ENCODE measurements around the gene APLP1.
A peak's percentile ranks its signal among the peaks of the same experiment; 100 is the strongest.
"Not testable (repeated sequence)": the region's sequence is repeated elsewhere in the genome, so short reads cannot be mapped to it uniquely, and the experiment has no call there.

Gene APLP1

DNA sequence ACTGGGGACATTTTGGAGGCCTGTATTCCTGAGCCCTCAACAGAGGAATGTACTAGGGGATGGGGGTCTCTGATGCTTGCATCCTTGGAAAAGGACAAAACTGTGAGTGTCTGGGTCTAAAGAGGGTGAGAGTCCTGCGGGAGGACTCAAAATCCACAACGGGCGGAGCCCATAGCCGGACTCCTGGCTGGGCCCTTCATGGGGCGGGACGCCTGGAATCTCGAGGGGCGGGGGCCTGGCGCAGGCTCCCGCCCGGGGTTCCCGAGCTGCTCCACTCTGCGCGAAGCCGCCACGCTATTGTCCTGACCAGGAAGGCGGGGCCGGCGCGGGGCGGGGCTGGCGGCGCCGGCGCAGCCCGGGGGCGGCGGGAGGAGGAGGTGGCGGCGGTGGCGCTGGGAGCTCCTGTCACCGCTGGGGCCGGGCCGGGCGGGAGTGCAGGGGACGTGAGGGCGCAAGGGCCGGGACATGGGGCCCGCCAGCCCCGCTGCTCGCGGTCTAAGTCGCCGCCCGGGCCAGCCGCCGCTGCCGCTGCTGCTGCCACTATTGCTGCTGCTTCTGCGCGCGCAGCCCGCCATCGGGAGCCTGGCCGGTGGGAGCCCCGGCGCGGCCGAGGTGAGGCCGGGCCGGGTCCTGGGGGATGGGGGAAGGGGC is at the start of gene APLP1:
APLP1 (plus strand) TSS at position 403 of the 651 bp plus-strand sequence; CDS start at position 466, 63 bp downstream.
- DNase-seq (peak; percentile 82), ATAC-seq (peak; percentile 71)

DNA sequence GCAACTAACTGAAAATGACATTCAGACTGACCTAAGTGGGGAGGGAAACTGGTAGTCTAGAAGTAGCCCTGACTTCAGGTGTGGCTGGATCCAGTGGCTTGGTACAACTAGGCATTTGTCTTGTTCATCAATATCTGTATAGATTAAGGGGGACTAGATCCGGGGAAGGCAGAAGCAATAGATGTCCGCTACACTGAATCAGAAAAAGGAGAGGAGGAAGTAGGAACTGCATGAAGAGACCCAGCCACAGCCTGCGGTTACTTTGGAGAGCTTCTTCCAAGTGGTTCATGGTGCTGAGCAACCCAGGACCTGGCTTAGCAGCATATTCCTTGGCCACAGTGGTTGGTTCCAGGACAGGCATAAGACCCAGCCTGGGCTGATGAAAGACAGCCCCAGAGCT is 45.8 kb upstream of the APLP1 start:
- no peak for DNase-seq

DNA sequence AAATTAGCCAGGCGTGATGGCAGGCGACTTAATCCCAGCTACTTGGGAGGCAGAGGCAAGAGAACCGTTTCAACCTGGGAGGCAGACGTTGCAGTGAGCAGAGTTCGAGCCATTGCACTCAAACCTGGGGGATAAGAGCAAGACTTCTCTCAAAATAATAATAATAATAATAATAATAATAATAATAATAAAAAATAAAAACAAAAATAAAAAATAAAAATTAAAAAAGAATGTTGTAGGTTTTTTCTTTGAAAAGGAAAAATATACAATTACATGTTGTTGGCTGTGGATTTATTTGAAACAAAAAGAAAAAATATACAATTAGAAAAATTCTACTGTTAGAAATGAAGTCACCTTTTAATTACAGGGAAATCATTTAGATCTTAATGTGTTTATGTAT is 44.2 kb upstream of the APLP1 start:
- no peak for ATAC-seq
- no peak for DNase-seq

More for the DNA sequence above, 45.8 kb upstream of the APLP1 start:
- ATAC-seq: no peak

DNA sequence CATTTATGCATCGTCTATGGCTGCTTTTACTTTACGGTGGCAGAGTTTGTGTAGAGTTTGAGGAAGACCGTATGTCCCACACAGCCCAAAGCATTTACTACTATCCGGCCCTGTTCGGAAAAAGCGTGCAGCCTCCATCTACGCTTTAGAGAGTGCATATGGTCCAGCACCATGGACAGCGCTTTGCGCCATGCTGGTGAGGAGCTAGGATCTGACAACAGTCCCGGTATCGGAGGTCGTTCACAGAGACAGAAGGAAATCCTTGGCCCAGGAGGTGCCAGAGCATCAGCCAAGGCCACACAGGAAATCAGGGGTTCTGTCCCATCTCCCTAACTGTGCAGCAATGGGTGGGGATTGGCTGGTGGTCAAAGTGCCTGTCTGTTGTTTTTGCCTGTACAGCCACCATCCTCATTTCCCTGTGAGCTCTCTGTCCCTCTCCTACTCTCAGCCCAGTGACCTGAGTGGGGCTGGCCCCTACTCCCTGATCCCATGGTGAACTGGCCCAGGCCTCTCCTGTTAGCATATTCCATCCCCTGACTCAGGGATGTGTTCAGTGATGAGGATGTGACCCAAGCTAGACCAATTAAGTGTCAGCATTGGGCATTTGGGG is 39.6 kb upstream of the APLP1 start:
- no peak for ATAC-seq
- peak; percentile 64 for DNase-seq

DNA sequence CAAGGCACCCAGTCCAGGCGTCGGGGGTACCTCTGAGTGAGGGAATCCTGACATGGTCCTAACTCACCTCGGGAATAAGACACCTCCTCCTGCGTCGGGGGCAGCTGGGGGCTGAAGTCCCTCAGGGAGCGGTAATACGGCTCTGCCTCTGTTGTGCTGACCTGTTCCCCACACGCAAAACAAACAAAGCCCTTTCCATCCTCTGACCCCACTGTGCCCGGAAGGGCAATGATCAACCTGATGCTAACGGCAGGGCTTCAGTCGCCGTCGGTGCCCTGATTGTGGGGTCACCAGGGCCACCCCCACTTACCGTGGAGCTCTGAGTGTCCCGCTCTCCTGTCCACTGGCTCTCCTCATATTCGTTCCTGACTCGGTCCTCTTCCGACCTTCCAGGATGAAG is 37.4 kb upstream of the APLP1 start:
- DNase-seq (no peak), ATAC-seq (no peak)

DNA sequence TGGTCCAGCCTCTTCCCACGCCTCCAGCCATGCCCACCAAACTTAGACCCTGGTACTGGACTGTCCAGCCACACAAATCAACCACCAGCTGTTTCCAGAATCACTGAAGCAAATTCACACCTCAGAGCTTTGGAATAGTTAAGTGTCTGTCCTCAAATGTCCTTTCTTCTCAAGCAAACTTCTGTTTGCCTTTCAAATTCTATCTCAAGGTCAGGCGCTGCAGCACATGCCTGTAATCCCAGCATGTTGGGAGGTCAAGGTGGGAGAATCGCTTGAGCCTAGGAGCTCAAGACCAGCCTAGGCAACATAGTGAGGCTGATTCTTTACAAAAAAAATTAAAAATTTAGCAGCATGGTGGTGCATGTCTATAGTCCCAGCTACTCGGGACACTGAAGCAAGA is 36.3 kb upstream of the APLP1 start:
- DNase-seq (no peak), ATAC-seq (no peak)

DNA sequence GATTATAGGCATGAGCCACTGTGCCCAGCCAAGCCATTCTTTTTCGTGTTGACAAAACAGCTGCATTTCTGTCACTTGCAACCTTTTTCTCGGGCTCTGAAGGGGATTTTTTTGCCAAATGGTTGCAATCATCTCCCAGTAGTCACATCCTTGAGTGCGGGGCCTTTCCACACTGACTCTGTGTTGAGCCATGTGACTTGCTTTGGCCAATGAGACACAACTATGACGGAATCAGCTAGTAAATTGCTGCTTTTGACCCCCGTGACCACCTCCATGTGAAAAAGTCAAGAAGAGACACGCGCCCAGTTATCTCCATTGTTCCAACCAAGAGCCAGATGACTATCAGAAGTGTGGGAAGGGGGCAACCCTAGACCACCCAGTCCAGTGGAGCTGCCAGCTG is 34.4 kb upstream of the APLP1 start:
- ATAC-seq: no peak
- DNase-seq: no peak

DNA sequence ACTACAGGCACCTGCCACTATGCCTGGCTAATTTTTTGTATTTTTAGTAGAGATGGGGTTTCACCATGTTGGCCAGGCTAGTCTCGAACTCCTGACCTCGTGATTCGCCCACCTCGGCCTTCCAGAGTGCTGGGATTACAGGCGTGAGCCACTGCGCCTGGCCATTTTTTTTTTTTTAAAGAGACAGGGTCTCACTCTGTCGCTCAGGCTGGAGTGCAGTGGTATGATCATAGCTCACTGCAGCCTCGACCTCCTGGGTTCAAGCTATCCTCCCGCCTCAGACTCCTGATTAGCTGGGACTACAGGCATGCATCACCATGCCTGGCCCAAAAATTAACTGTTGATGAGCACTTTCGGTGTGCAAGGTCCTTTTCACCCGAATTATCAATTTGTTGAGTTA is 32.3 kb upstream of the APLP1 start:
- ATAC-seq, DNase-seq: not testable (repeated sequence)

DNA sequence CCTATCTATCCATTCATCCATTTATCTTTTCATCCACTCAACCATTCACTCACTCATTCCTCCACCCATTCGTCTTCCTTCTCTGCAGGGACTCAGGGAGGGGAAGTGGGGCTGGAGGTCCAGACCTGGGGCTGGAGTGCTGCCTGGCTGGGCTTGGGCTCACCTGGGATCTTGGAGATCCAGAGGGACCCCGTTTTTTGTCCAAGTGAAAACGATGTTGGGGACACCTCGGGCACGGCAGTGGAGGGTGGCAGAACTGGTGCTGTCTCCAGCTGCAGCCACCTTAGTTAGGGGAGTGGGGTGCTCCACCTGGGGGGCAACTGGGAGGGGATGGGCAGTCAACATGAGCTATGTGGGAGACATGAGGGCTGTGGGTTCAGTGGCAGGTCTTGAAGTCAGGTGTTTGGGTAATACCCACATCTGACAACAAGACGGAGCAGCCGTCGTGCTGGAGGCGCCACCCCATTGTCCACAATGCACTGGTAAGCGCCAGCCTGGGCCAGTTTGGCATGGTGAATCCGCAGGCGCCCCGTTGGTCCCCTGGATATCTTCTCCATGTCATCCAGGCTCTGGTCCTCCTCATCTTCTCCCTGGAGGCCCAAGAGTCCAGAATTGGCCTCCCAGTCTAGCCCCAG is 26.3 kb upstream of the APLP1 start:
- ATAC-seq (no peak), DNase-seq (no peak)

DNA sequence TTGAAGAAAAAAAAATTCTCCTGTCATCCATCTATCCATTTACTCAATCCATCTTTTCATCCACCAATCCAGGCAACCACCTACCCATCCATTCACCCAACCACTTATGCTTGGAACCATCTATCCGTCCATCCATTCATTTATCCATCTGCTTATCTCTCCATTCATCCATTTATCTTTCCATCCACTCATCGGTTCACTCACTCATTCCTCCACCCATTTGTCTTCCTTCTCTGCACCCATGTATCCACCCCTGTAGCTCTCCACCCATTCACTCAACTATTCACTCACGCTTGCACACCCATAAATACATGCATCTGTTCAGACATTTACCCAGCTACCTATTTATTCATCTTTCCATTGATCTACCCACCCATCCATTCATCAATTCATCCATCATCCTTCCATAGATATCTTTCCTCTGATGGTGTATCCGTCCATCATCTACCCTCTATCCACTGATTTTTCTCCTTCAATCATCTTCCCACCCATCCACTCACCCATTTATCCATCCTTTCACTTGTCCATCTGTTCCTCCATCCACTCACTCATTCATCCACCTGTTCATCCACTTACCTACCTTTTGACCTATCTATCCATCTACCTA is 25.6 kb upstream of the APLP1 start:
- DNase-seq (no peak), ATAC-seq (no peak)

DNA sequence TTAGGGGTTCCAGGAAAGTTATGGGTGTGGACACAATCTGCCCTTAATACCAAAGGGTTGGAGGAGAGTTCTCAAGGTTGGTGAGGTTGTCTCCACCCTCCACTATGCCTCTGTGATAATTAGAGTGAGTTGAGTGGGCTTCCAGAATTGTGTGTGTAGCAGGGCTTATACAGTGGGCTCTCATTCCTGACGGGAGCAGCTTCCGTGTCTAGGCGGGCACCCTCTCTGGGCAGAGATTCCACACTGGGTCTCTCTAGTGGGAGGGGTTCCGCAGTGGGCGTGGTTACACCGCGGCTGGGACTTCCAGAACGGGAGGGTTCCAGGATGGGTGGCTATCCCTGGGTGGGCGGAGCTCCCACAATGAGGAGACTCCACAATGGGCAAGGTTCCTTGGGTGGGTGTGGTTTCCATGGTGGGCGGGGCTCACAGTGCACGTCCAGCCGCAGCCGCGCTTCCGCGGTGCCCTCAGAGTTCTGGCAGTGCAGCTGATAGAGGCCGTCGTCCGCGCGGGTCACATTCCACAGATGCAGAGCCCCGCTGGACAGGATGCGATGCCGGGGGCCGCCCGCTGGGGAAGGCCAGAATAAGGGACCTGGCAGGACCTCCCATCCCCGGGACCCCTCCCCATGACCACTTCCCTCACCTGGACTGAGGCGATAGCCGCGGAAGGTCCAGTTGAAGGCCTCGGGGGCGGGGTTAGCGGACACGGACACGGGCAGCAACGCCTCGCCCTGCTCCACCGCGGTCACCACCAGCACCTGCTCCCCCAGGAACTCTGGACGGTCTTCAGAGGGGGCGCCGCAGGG is 24.5 kb upstream of the APLP1 start:
- DNase-seq (no peak), ATAC-seq (no peak)

DNA sequence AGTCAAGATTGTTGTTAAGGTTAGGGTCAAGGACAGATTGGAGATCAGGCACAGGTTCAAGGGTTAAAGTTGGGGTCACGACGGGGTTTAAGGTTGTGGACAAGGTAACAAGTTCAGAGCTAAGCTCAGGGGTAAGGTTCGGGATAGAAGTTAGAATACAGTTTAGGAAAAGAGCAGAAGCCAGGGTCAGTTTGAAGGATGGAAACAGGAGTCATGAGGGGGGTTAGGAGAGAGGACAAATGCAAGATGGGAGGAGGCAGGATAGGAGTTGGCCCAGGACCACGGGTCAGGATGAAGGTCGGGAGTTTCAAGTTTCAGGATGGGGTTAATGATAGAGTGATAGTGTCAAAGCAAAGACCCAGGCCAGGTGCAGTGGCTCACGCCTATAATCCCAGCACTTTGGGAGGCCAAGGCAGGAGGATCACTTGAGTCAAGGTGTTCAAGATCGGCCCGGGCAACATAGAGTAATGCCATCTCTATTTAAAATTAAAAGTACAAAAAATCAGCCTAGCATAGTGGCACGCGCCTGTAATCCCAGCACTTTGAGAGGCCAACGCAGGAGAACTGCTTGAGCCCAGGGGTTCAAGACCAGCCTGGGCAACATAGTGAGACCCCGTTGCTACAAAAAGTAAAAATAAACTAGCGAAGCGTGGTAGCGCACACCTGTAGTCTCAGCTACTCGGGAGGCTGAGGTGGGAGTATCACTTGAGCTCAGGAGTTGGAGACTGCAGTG is 23.7 kb upstream of the APLP1 start:
- ATAC-seq: no peak
- no peak for DNase-seq

DNA sequence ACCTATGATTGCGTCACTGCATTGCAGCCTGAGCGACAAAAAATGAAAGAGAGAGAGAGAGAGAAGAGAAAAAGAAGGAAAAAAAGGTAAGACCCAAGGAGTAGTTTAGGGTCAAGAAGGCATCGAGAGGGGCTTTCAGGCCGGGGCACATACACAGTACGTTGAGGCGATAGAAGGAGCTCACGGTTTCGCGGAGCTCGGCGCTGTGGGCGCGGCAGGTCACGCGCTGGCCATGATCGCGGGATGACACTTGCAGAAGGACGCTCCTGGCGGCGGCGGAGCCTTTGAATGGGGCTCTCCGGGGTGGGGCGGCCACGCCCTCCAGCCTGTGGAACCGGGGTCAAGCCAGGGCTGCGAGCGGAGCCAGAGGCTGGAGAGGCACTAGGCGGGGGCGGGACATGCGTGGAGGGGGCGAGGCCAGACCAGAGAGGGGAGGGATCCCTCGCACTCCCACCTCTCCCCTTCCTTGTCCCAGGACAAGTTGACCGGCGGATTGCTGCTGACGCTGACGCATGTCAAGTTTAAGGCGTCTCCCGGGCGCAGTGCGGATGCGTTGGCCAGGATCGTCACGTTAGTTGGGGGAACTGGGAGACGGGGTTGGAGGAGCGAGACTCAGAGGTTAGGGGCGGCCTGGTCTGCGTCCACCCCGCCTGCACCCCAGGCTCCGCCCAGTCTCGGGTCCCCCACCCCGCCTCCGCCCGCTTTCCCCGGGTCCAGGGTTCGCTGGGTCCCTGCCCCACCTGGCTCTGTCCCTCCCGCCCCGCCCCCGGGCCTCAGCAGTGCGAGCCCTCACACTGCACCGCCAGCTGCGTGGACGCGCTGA is 22.9 kb upstream of the APLP1 start:
- peak; percentile 20 for ATAC-seq
- peak; percentile 20 for DNase-seq

DNA sequence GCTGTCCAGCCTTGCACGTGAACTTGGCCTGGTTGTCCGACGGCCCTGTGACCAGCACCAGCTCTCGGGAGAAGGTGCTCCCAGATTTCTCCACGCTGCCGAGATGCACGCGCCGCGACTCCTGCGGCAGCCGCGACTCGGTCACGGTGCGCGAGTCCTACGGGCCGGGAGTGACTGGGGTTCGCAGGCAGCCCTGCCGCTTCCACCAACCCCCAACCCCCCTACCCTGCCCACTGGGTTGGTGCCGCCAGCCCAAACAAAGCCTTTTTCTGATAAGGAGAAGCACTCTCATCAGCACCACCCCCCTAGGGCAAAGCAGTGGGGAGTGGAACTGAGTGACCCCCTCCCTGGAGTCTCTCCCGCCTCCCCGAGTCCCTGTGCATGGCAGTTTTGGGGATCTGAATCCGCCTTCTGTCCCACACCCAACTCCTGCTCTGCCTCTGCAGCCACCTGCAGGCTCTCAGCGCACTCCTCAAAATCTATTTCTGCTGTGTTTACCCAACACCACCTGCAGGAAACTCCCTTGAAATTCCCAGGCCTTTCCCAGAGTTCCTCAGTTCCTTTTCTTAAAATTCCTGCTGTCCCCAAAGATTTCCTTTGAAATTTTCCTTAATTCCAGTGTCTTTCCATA is 22.2 kb upstream of the APLP1 start:
- ATAC-seq (no peak), DNase-seq (no peak)

DNA sequence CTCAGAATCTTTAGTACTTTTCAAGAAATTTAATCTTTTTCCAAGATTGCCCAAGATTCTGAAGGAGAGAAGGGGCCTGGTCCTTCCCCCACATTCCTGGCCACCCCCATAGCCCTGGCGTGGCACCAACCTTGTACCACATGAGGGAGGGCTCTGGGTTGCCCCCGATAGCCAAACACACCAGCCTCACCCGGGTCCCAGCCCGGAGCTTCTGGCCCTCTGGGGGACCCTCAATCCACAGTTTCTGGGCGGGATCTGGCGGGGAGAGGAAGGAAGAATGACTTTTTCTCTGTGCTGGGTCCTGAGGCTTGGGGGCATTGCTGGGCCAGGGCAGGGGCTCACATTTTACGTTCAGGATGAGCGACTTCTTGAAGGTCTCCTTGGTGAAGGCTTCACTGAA is 20.5 kb upstream of the APLP1 start:
- ATAC-seq (no peak), DNase-seq (no peak)

DNA sequence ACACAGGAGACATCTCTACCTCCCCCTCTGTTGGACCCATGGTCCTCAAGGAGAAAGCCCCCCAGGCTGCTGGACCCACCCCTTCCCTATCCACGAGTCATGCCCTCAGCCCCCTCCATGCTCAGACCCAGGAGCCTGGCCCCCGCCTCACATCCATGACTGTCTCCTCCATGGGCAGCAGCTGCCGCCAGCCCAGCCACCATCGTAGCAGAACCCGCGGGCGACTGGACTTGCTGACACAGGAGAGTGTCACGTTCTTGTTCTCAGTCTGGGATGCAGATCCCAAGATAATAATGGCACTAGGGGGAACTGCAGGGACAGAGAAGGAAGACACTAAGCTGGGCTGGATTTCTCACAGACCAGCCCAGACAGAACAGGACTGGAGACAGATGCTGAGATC is 19.9 kb upstream of the APLP1 start:
- DNase-seq (no peak), ATAC-seq (no peak)

DNA sequence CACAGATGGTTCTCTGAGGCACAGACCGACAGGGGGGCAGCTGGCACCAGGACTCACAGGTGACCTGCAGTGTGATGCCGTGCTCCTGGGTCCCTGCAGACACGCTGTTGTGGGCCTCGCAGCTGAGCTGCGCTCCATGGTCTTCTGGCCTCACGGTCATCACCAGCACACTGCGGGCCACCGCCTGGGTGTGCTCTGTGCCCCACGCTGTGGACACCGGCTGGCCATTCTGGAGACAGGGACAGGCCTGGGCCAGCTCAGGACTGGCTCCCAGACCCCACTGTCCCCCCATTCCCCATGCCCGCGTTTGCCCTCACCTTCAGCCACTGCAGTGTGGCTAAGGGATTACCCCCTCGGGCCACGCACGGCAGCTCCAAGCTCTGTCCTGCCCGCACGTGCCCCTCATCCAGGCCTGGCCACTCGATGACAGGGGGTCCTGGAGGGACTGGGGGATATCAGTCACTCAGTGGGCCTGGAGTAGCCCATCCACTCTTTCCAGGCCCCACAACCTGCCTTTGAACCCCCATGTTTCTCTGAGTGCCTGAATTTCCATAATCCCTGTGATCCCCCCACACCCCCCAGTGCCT is 19.4 kb upstream of the APLP1 start:
- no peak for ATAC-seq

DNA sequence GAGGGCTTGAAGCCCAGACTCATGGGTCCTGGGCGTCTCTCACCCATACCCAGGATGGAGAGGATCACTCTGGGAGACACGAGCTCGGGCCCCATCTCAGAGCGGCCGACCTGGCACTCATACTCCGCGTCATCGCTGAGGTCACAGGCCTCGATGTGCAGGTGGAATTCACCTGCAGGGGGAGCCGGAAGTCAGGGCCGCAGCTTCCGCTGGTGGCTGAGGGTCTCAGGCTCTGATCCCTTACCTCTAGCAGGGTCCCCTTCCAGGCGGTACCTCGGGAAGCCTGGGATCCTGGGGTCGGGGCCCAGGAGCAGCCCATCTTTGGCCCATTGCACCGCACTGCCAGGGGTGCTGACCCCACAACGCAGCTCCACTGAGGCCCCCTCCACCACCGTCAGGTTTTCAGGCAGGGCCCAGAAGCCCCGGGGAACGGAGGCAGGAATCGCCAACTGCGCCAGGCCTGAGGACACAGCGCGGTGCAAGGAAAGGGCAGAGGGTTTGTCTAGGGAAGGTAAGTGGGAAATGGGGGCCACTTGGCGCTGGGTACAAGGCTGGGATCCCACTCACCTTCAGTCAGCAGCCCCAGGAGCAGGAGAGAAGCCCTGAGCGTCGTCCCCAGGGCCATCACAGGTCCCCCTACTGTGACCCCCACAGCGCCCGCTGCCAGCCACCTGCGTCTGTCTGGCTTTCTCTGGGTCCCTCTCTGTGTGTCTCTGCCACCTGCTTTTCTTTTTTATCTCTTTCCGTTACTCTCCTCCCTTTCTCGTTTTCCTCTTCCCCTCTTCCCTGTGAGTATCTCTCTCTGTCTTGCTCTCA is 17.0 kb upstream of the APLP1 start:
- DNase-seq (peak; percentile 36), ATAC-seq (no peak)

More for the DNA sequence above, 19.4 kb upstream of the APLP1 start:
- no peak for DNase-seq
